Adipocyte (in vitro differentiated cells): ENCODE measurements around the gene CCDC179.

Experiments
- DNase-seq: peaks from one replicate; pipeline ENCODE4 v3.0.0-alpha.2; 2015; ENCODE audit warnings: low read depth
- H3K27me3 ChIP-seq: replicated peaks from 2 replicates; pipeline ENCODE4 v1.7.0; 2013; ENCODE audit warnings: mild to moderate bottlenecking, low read length, moderate library complexity; ENCODE audit not compliant: control insufficient read depth, insufficient read depth
- H3K36me3 ChIP-seq: 2 replicates; pipeline ENCODE4 v1.7.0; 2013; ENCODE audit warnings: low read length, mild to moderate bottlenecking, moderate library complexity; ENCODE audit not compliant: control insufficient read depth, insufficient read depth, severe bottlenecking
- H3K4me1 ChIP-seq: 2 replicates; pipeline ENCODE4 v1.7.0; 2013; ENCODE audit warnings: mild to moderate bottlenecking, low read length, moderate library complexity; ENCODE audit not compliant: control insufficient read depth, insufficient read depth
- H3K4me3 ChIP-seq: 2 replicates; pipeline ENCODE4 v1.7.0; 2013; ENCODE audit warnings: mild to moderate bottlenecking, low read length, moderate library complexity
- H3K9ac ChIP-seq: 2 replicates; pipeline ENCODE4 v1.7.0; 2013; ENCODE audit warnings: mild to moderate bottlenecking, low read length, moderate library complexity
- H3K9me3 ChIP-seq: 2 replicates; pipeline ENCODE4 v1.7.0; 2013; ENCODE audit warnings: mild to moderate bottlenecking, low read length, moderate library complexity; ENCODE audit not compliant: control insufficient read depth

Gene CCDC179

DNA sequence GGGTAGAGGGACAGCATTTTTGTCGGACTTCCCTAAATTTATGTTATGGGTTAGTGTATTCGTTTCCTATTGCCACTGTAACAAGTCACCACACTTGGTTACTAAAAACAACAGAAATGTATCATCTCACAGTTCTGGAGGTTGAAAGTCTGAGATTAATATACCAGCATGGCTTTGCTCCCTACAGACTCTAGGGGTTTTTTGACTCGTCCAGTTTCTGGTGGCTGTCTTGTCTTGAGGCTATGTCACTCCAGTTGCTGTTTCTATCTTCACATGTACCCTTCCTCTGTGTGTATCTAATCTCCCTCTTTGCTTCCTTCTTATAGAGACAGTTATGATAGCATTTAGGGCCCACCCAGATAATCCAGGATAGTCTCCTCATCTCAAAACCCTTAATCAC lies 9.1 kb upstream of the CCDC179 start:
- Histone ChIP-seq H3K4me1 (no peaks in the 10 kb centered on the region), H3K4me3 (no peak overlapping the region), H3K9ac (no peak overlapping the region), H3K27me3 (no peaks in the 10 kb centered on the region), H3K9me3 (peaks cover 2% of the 10 kb centered on the region), H3K36me3 (no peaks in the 10 kb centered on the region)
- no peak for DNase-seq

- Histone ChIP-seq H3K27me3 (no peaks in the 10 kb centered on the region), H3K4me3 (no peak overlapping the region), H3K36me3 (no peaks in the 10 kb centered on the region), H3K9ac (no peak overlapping the region), H3K4me1 (no peaks in the 10 kb centered on the region), H3K9me3 (peaks cover 2% of the 10 kb centered on the region)
- no peak for DNase-seq
Observed at GRCh38 chr11:22859756-22860155, 518 bp downstream of the CCDC179 start.

DNA sequence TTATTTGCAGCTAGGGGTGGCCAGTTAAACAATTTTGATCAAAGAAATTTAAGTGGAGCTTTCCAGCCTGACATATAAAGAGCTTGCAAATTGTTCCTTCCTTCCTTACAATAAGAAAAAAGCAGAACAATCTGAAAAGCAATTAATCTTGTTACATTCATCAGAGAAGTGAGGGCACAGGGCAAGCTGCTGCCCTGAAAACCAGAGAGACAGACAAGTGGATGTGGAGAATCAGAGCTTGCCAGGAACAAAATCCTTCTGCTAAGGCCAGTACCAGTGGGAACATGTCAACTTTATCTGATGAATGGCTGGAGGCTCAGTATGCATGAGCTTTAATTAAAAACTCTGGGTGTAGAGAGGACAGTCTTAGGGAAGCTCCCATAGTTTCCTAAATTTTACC lies 8.8 kb downstream of the CCDC179 start:
- Histone ChIP-seq H3K4me3 (no peak overlapping the region), H3K36me3 (no peaks in the 10 kb centered on the region), H3K4me1 (no peaks in the 10 kb centered on the region), H3K9ac (no peak overlapping the region), H3K9me3 (no peaks in the 10 kb centered on the region), H3K27me3 (no peaks in the 10 kb centered on the region)
- DNase-seq, result no peak

- Histone ChIP-seq H3K9ac (no peak overlapping the region), H3K4me1 (no peaks in the 10 kb centered on the region), H3K27me3 (no peaks in the 10 kb centered on the region), H3K36me3 (no peaks in the 10 kb centered on the region), H3K4me3 (no peak overlapping the region), H3K9me3 (no peaks in the 10 kb centered on the region)
- no peak for DNase-seq
Observed at GRCh38 chr11:22846726-22847125, 13.5 kb downstream of the CCDC179 start.

GRCh38 chr11:22832315-22833015 lies 27.8 kb downstream of the CCDC179 start:
- H3K27me3 ChIP-seq, result no peaks in the 10 kb centered on the region
- peaks cover 5% of the 10 kb centered on the region for H3K4me1 ChIP-seq
- no peak overlapping the region for H3K9ac ChIP-seq
- H3K9me3 ChIP-seq, result no peaks in the 10 kb centered on the region
- no peak overlapping the region for H3K4me3 ChIP-seq
- H3K36me3 ChIP-seq, result no peaks in the 10 kb centered on the region
- no peak for DNase-seq

- Histone ChIP-seq H3K9ac (peak overlapping the region; percentile 38), H3K4me3 (peak overlapping the region; percentile 95), H3K4me1 (peaks cover 5% of the 10 kb centered on the region), H3K27me3 (no peaks in the 10 kb centered on the region), H3K36me3 (no peaks in the 10 kb centered on the region), H3K9me3 (no peaks in the 10 kb centered on the region)
- DNase-seq, result no peak
Observed at GRCh38 chr11:22830082-22830414, 30.2 kb downstream of the CCDC179 start.

DNA sequence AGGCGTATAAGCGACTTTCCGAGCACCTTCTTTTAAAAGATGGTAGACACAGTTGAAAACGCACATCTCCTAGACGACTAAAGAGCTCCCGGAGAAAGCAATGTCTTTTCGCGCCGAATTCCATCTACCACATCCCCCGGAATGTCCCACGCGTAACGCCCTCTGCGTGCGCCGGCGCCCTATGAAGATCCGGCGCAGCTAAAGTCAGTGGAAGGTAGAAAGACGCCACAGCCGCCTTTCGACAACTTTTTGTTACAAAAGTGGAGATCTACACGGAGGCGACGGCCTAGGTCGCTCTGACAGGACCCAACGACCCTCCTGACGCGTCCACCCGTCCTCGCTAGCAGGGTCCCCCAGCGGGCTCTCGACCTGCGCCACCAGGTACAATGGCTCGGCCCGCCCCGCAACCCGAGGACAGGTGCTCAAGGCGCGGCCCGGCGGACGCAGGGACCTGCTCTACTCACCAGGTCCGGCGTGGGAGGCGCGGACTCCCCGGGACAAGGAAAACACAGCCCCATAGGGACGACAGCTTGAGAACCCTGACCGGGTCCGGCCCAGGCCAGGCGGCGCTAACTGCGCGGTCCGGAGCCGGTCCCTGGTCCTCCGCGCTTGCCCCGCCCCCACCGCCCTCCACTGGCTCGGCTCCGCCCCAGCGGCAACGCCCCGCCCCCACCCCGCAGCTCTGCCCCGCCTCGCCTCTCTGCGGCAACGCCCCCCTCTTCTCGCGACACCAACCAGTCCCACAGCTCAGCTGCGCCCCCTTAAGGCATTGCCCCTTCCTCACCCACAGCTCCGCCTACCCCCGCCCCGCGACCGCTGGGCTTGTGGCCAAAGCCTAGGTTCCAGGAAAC lies 30.8 kb downstream of the CCDC179 start, which contains the start of gene SVIP:
TSS of gene SVIP (minus strand) at position 571 of the 851 bp plus-strand sequence. CDS start at position 518, 53 bp downstream.
- peak; percentile 94 for DNase-seq
- Histone ChIP-seq H3K4me3 (peak within 1 kb of the TSS; percentile 95), H3K4me1 (peaks cover 5% of the 10 kb centered on the region), H3K9me3 (no peaks in the 10 kb centered on the region), H3K27me3 (no peaks in the 10 kb centered on the region), H3K9ac (peak within 1 kb of the TSS; percentile 79), H3K36me3 (no peaks in the 10 kb centered on the region)

DNA sequence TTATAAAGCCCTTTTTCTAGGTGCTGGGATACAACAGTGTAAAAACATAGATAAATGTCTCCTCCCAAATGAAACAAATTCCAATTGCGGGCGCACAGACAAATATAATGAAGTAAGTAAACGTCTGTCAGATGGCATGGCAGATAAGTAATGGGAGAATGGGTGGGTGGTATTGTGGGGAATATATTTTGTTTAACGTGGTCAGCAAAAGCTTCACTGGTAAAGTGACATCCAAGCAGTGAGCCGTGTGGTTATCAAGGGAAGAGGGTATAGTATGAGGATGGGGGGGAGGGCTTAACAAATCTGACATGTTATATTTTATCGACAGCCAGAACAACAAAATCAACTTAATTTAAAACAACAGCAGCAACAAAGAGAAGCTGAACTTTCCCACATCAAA lies 31.9 kb downstream of the CCDC179 start:
- no peaks in the 10 kb centered on the region for H3K9me3 ChIP-seq
- H3K9ac ChIP-seq, result no peak overlapping the region
- H3K27me3 ChIP-seq, result no peaks in the 10 kb centered on the region
- H3K36me3 ChIP-seq, result no peaks in the 10 kb centered on the region
- H3K4me3 ChIP-seq, result peak overlapping the region; percentile 95
- DNase-seq, result no peak
- H3K4me1 ChIP-seq, result peaks cover 5% of the 10 kb centered on the region

- no peaks in the 10 kb centered on the region for H3K36me3 ChIP-seq
- H3K4me1 ChIP-seq, result no peaks in the 10 kb centered on the region
- no peaks in the 10 kb centered on the region for H3K27me3 ChIP-seq
- no peak for DNase-seq
- H3K9me3 ChIP-seq, result no peaks in the 10 kb centered on the region
- H3K9ac ChIP-seq, result no peak overlapping the region
- no peak overlapping the region for H3K4me3 ChIP-seq
Observed at GRCh38 chr11:22822203-22822602, 38.1 kb downstream of the CCDC179 start.

DNA sequence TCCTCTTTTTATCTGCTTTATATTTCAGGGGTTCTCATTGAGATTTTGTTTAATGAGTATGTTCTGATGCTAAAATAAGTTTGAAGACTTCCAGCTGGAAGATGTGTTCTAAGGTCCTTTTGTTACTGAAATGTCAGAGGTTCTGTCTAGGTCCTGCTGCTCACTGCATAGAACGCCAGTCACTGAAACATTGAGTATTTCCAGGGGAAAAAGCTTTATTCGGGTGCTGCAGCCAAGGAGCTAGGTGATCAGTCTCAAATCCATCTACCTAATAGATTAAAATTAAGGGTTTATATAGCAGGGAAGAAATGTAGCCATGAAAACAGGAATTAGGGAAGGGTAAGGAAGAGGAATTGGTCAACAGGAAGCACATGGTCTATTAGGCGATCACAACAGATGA lies 50.4 kb downstream of the CCDC179 start:
- H3K27me3 ChIP-seq, result no peaks in the 10 kb centered on the region
- no peaks in the 10 kb centered on the region for H3K9me3 ChIP-seq
- H3K4me3 ChIP-seq, result no peak overlapping the region
- H3K36me3 ChIP-seq, result no peaks in the 10 kb centered on the region
- H3K9ac ChIP-seq, result no peak overlapping the region
- DNase-seq, result no peak
- no peaks in the 10 kb centered on the region for H3K4me1 ChIP-seq

DNA sequence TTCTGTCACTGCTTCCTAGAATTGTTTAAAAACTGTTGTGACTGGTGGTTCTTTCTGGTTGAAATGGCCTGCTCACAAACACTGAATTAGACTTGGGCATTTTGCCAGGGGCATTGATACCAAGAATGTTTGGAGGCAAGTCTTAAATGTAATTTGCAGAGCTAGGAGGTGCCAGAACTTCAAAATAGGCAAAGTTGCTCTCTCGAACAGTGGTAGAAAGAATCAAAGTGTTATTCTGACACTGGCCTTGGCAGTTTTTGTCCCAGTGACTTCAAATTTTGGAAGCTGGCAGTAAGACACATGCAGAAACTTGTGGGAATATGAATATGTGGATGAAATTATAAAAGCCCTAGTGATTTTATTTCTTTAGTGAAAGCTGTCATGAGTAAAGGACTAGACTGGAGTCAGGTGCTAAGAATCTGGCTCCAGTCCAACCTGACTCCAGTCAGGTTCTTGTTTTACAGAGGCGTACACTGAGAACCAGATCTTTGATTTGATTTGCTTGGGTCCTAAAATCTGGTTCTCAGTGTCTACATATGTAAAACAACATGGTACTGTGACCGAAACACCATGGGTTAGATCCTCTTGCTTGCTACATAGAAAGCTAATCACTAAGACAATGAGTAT lies 51.6 kb downstream of the CCDC179 start:
- no peak overlapping the region for H3K4me3 ChIP-seq
- no peaks in the 10 kb centered on the region for H3K9me3 ChIP-seq
- H3K9ac ChIP-seq, result no peak overlapping the region
- no peaks in the 10 kb centered on the region for H3K27me3 ChIP-seq
- no peaks in the 10 kb centered on the region for H3K36me3 ChIP-seq
- H3K4me1 ChIP-seq, result no peaks in the 10 kb centered on the region
- DNase-seq, result no peak
